Ureter (tissue), 1 donor: ENCODE results near the gene MLN. TPM values are rescaled to one million over a fixed set of nuclear protein-coding genes. Genes with fewer than 3 reads are reported as not detected.

Experiments
- DNase-seq: peaks from one replicate; pipeline ENCODE4 v3.0.0-alpha.2; 2020; ENCODE audit warnings: low spot score
- total RNA-seq: library from RNA; stranded (reverse); gene quantifications from one replicate; pipeline ENCODE4 v1.2.4, GENCODE V29; 2023
- donor health status: DM: yes; HTN: yes; CAD: no.

The MLN gene
- total RNA-seq, 1 donor from 2014 or later = not detected

DNA sequence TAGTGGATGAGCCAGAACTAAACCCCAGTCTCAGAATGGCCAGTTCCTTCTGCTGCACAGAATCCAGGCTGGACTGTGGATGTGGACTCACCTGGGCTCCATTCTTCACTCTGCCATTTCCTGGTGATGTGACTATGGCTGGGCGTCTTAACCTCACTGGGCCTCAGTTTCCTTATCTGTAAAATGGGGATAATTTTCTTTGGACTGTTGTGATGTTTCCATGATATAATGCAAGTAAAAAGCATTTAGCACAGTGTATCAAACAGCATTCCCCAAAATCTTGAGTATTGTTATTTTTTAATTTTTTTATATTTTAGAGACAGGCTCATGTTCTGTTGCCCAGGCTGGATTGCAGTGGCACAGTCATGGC is 51.2 kb downstream of the MLN start:
- DNase-seq = no peak

DNA sequence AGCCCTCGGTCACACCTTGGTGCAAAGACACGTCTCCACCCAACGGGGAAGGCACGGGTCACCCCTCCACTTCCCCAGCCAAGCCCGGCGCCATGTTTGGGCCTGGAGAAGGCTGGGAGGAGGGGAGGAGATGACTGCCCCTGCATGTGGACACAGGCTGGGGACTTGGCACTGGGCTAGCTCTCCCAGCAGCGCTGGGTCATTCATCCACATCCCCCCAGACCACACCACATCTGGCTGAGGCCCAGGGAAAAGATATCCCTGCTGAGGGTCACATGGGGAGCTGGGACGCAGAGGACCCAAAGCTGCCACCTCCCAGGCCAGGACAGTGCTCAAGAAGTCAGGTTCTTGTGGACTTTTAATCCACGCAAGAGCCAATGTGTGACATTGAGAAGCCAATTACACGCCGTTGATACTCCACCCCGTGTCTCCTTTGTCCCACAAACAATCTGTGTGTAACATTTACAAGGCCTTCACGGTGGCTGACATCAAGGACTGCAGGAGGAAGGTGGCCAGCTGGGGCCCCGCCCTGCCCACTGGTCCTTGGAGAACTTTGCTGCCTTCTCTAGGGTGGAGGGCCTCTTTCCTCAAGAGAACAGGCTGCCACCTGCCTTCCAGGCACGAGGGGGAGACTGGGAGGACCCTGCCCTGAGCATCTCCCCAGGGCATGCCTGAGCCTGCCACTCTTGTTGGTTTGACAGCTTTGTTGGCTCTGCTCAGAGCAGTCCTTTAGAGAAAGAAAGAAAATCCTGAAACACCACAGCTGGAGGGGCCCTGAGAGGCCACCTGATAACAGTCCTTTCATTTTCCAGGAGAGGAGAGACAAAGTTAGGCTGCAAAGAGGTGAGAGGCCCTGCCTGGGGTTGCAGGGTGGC is 51.8 kb downstream of the MLN start:
- peak; percentile 82 for DNase-seq

DNA sequence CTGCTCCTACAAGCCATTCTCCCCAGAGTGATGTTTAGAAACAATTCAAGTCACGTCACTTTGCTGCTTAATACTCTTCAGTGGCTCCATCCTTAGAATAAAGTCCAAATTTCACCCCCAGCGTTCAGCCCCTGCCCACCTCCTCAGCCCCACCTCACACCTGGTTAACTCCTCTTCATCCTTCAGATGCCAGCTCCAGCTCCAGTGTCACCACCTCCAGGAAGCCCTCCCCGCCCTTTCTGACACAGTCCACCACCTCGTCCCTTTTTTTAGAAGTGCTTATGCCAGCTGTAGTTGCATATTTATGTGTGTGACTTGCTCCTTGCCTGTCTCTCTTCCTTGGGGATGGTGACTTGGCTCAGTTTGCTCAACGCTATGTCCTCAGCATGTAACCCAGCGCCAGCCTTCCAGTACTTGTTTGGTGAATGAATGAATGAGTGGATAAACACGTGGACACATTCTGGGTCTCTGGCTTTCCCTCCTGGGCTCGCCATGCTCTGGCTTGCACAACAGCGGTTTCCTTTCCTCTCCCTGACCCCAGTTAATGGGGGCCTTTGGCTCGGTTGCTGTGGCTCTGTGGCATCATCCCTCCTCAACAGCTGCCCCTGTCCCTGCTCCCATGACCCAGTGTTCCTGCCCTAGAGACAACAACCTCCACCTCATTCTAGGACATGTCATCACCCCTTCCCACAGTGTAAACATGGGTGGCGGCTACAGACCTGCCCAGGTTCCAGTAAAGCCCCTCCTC is 53.4 kb downstream of the MLN start:
- no peak for DNase-seq

DNA sequence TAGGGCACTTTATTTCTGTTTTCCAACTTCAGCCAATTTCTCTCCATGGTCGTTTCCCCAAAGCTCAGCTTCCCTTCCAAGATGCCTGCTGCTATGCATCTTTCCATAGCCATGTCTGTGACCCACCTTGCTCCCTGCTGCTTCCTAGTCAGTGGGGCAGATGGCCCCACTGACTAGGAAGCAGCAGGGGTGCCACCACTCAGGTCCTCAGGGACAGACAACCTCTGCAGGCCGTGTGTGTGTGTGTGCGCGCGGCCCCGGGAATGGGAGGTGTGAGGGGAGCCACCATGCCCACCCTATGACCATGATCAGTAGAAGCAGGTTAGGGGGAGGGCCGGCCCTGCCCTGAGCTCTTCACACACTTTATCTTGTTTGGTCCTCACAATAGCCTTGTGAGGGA is 54.4 kb downstream of the MLN start:
- DNase-seq = no peak

DNA sequence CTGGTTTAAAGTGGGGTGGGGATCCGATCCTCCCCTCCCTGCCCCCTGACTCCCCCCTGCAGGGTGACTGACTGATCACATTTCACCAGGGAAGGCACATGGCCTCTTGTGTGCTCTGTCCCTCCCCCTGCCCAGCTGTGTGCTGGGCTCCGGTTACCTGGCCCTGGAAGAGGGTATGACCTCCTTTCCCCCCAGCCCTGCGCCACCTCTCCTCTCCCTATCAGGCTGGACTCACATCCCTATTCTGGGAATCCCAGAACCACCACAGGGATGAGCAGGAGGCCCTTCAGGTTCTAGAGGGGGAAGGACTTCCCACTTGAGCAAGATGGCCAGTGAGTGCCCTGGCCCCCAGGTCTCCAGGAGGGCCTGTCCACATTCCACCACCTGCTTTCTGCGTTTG is 55.0 kb downstream of the MLN start:
- no peak for DNase-seq

DNA sequence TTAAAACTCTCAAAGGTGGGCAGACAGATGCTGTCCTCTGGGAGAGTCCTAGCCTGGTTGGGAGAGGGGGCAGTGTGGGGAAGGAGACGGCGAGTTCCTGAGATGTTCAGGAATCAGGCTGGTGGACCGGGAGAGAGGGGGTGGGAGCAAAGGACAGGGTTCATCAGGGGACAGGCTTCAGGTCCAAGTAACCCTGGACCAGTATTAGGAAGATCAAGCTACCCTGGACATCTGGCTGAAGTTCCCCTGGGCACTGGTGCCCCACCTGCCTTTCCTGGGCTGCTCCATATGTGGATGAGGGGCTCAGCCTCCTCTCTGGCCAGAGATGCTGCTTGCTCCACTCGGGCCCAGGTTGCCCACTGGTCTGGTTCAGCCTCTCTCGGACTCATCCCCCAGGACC is 56.0 kb downstream of the MLN start:
- DNase-seq = no peak

DNA sequence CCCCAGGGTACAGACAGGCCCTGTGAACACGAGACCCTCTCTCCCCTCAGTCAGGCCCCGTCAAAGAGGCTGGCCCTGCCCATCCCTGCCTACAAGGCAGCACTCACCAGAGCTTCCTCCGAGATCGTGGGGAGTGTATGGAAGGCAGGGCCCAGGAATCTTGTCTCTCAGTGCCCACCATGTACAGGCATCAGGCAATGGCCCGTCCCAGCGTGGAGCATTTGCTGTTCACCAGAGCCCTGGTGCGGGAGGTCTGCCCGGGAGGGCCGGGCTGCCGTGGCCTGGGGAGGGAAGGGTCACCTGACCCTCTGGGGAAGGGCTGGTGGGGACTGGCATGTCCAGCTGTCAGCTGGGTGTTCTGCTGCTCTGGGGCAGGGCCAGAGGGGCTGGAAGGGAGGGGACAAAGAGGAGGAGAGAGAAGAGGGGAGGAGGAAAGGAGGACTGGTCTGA is 57.1 kb downstream of the MLN start, which contains the start of gene IP6K3:
Gene IP6K3 (minus strand): TSS at position 255 of the 450 bp plus-strand sequence. CDS start 11,429 bp downstream, outside the sequence.
- no peak for DNase-seq

DNA sequence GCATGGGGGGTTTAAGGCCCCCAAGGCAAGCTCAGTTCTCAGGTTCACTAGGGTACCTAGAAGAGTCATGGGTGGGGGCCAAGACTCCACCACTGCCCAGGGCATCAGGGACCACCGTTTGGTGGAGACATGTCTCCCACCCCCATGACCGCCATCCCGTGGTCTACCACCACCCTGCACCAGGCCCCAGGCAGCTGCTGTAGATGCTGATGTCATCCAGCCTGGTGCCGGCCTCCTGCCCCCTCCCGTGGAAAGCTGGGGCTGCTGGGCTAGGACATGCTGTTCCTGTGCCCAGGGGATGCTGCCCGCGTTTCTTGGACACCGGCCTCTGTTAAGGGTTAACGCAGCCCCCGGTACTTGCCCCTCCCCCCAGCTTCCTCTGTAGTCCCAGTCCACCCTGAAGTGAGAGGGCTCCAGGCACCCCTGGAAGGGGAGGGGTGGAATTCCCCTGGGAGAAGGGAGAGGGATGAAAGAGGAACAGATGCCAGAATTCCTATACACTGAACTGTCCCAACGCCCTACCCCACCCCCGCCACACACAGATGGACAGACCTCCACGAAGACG is 57.7 kb downstream of the MLN start:
- peak; percentile 61 for DNase-seq

DNA sequence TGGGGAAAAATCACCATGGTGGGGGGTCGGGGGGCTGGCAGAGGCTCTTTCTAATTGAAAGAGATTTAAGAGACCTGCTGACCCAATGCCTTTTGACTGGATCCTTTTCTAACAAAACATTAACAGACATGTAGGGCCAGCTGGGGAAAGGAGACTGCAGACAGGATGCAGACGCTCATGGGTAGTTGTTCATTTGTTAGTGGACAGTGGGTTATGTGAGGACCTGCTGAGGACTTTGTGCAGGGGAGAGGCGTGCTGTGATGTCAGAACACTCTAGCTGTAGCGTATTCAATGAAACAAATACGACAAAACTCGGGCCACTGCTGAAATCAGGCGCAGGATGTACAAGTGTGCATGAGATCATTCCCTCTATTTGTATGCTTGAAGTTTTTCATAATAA is 58.3 kb downstream of the MLN start:
- no peak for DNase-seq

DNA sequence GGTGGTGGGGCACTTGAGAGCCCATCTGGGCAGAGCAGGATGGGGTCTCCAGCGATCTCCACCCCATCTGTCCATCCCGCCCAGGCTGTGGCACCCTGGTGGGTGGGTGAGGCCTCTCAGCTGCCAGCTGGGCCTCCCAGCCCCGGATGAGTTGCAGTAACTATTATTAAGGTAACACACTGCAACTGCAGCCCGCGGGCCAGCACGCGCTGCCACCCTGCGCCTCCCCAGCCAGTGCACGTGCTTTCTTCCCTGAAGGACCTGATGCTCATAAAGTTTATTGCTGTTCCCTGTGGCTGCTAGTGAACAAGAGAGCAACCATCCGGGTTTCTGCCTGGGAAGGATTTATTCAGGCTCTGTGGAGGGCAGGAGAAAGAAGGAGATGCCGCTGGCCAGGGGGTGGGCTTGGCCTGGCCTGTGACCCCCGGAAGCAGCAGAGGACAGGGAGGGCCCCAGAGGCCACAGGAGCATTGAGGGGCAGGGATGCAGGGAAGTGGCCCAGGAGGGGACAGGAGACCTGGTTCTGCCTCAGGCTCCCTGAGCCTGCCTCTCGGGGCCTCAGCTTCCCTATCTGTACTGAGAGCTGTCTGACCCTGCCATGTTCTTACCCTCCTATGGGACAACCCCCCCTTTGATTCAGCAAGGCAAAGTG is 58.8 kb downstream of the MLN start:
- no peak for DNase-seq

Other genes with a start within 250 kb of the MLN start
- gene BAK1, start 223.7 kb downstream of the MLN start, total RNA-seq = 27.9 TPM
- gene ITPR3, start 182.7 kb downstream of the MLN start, total RNA-seq = 31.3 TPM
- gene UQCC2, start 92.3 kb downstream of the MLN start, total RNA-seq = 74.2 TPM
- gene IP6K3, start 57.1 kb downstream of the MLN start, total RNA-seq = 2.6 TPM
- gene LEMD2, start 14.9 kb downstream of the MLN start, total RNA-seq = 71.0 TPM